Ascending aorta (tissue), 2 donors: ENCODE measurements around the gene ARID3B. TPM values are rescaled to one million over a fixed set of nuclear protein-coding genes. Genes with fewer than 3 reads are reported as not detected.
A peak's percentile ranks its signal among the peaks of the same experiment; 100 is the strongest.

ENCODE experiments used
- DNase-seq, 2 donors: peaks; one replicate each; pipeline ENCODE4 v3.0.0-alpha.2; 2019; ENCODE audit warnings: low spot score in 2 of 2
- H3K27ac ChIP-seq, 2 donors: fragments of 200-600 bp; sonication (generic); one replicate each; pipeline ENCODE4 v1.5.1; 2016 to 2017; ENCODE audit warnings: mild to moderate bottlenecking in 1 of 2
- H3K27me3 ChIP-seq: fragments of 200-600 bp; sonication (generic); one replicate; pipeline ENCODE4 v1.5.1; 2017
- H3K36me3 ChIP-seq, 2 donors: fragments of 200-600 bp; sonication (generic); one replicate each; pipeline ENCODE4 v1.5.1; 2016
- H3K4me1 ChIP-seq, 2 donors: fragments of 200-600 bp; sonication (generic); one replicate each; pipeline ENCODE4 v1.5.1; 2016 to 2017; ENCODE audit warnings: mild to moderate bottlenecking in 1 of 2
- H3K4me3 ChIP-seq, 2 donors: fragments of 200-600 bp; sonication (generic); one replicate each; pipeline ENCODE4 v1.5.1; 2016 to 2017; ENCODE audit warnings: mild to moderate bottlenecking in 1 of 2
- H3K9me3 ChIP-seq, 2 donors: fragments of 200-600 bp; sonication (generic); one replicate each; pipeline ENCODE4 v1.5.1; 2016
- intact Hi-C: fragments of 100-400 bp; cut with DNase I; formaldehyde crosslinking; loops from one replicate; pipeline ENCODE4 v1.15.1; 2023
- total RNA-seq: library from RNA; depleted of rRNA; stranded (reverse); fragments of >200 nt; gene quantifications from one replicate; pipeline ENCODE4 v1.1.0, GENCODE V29; 2016
- TF ChIP-seq, protein P1 (sequence below), 3 experiments: fragments of 200-600 bp in 2 of 3; fragments of 450-650 bp in 1 of 3; sonication (generic) in 2 of 3; IDR thresholded peaks; one replicate each; pipeline ENCODE4 v1.5.1; 2016 to 2019; ENCODE audit warnings: antibody characterized with exemption in 3 of 3, mild to moderate bottlenecking in 1 of 3, moderate library complexity in 1 of 3

Gene ARID3B
- total RNA-seq, 1 donor from 2014 or later, result 13.3 TPM

DNA sequence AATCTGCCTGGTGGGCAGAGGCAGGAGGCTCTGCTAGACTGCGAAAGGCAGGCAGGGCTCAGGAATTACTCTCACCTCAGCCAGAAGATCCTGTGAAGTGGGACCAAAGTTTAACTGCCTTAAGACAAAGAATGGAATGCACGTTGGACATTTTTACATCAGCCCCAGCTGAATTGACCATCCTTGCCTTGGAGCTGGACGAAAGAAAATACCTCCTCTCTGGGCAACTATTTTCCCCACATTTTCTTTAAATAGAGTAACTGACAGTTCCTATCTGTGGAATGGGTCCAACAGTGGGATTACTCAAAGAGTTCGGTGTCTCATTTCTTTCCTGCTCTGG lies 28.7 kb downstream of the ARID3B start:
- Histone ChIP-seq H3K36me3 (peaks cover 17 to 20% of the 10 kb centered on the region in 2 donors), H3K27ac (peak overlapping the region; percentile 80 to 90), H3K9me3 (no peaks in the 10 kb centered on the region), H3K27me3 (no peaks in the 10 kb centered on the region), H3K4me3 (no peak overlapping the region), H3K4me1 (peaks cover 2 to 20% of the 10 kb centered on the region in 2 donors)
- TF ChIP-seq, protein P1, sequence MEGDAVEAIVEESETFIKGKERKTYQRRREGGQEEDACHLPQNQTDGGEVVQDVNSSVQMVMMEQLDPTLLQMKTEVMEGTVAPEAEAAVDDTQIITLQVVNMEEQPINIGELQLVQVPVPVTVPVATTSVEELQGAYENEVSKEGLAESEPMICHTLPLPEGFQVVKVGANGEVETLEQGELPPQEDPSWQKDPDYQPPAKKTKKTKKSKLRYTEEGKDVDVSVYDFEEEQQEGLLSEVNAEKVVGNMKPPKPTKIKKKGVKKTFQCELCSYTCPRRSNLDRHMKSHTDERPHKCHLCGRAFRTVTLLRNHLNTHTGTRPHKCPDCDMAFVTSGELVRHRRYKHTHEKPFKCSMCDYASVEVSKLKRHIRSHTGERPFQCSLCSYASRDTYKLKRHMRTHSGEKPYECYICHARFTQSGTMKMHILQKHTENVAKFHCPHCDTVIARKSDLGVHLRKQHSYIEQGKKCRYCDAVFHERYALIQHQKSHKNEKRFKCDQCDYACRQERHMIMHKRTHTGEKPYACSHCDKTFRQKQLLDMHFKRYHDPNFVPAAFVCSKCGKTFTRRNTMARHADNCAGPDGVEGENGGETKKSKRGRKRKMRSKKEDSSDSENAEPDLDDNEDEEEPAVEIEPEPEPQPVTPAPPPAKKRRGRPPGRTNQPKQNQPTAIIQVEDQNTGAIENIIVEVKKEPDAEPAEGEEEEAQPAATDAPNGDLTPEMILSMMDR (IDR thresholded peaks at IDR 0.05), result no peak
- intact Hi-C loops, result loop anchor here (1.0 to 2.0 kb wide), 3 partner anchors 23 to 45 kb away; partner anchors contain the start of genes ARID3B and CLK3
- no peak for DNase-seq

GRCh38 chr15:74571191-74571590 lies 30.2 kb downstream of the ARID3B start:
- Histone ChIP-seq H3K36me3 (peaks cover 25 to 34% of the 10 kb centered on the region in 2 donors), H3K4me1 (peaks cover 2 to 20% of the 10 kb centered on the region in 2 donors), H3K4me3 (no peak overlapping the region), H3K27me3 (no peaks in the 10 kb centered on the region), H3K27ac (peak overlapping the region; percentile 65 to 90), H3K9me3 (no peaks in the 10 kb centered on the region)
- TF ChIP-seq, protein P1 (IDR thresholded peaks at IDR 0.05), result no peak
- no peak for DNase-seq
- intact Hi-C loops, result loop anchor here (2.0 kb wide), 2 partner anchors 30 to 44 kb away; partner anchors contain the start of genes ARID3B and CLK3

- Histone ChIP-seq H3K9me3 (no peaks in the 10 kb centered on the region), H3K36me3 (peaks cover 39 to 57% of the 10 kb centered on the region in 2 donors), H3K27ac (no peak overlapping the region), H3K27me3 (no peaks in the 10 kb centered on the region), H3K4me3 (no peak overlapping the region), H3K4me1 (peaks cover 2 to 20% of the 10 kb centered on the region in 2 donors)
- TF ChIP-seq, protein P1 (IDR thresholded peaks at IDR 0.05), result no peak
- intact Hi-C loops, result no loop called here
- DNase-seq, result no peak
Observed at GRCh38 chr15:74573987-74574386, 33.0 kb downstream of the ARID3B start.

DNA sequence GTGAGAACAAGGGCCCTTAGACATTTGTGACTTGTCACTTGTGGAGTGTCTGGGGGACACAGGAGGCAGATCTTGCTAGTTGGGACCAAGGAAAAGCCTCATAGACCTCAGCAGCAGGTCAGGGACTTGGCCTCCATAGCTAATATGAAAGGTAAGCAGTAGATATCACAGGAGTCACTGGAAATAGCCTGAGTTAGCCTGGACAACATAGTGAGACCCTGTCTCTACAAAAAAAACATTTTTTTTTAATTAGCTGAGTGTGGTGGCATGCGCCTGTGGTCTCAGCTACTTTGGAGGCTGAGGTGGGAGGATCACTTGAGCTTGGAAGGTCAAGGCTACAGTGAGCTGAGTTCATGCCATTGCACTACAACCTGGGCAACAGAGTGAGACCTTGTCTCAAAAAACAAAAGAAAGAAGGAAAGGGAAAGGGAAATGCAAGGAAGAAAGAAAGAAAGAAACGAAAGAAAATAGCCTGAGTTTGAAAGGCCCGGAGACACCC lies 37.5 kb downstream of the ARID3B start:
- peaks cover 35 to 70% of the 10 kb centered on the region in 2 donors for H3K36me3 ChIP-seq
- no peak overlapping the region for H3K4me3 ChIP-seq
- no peaks in the 10 kb centered on the region for H3K27me3 ChIP-seq
- no peaks in the 10 kb centered on the region for H3K9me3 ChIP-seq
- TF ChIP-seq, protein P1 (IDR thresholded peaks at IDR 0.05), result no peak
- no peak overlapping the region for H3K27ac ChIP-seq
- intact Hi-C loops, result no loop called here
- no peak for DNase-seq
- no peaks in the 10 kb centered on the region for H3K4me1 ChIP-seq

- H3K36me3 ChIP-seq, result peaks cover 30 to 66% of the 10 kb centered on the region in 2 donors
- no peak overlapping the region for H3K4me3 ChIP-seq
- no peak for DNase-seq
- TF ChIP-seq, protein P1 (IDR thresholded peaks at IDR 0.05), result no peak
- intact Hi-C loops, result no loop called here
- no peaks in the 10 kb centered on the region for H3K9me3 ChIP-seq
- no peak overlapping the region for H3K27ac ChIP-seq
- no peaks in the 10 kb centered on the region for H3K27me3 ChIP-seq
- H3K4me1 ChIP-seq, result no peaks in the 10 kb centered on the region
Observed at GRCh38 chr15:74579001-74579400, 38.0 kb downstream of the ARID3B start.
